Upper lobe of left lung (tissue), 4 donors: ENCODE measurements around the gene IVL.

Experiments used
- EP300 ChIP-seq, 4 donors: sonication (generic); formaldehyde crosslinking; IDR thresholded peaks; one replicate each; pipeline ENCODE4 v1.5.1; 2017; ENCODE audit warnings: antibody characterized with exemption in 4 of 4, control low read depth in 2 of 4
- TF ChIP-seq, protein P1 (sequence below), 6 experiments: fragments of 450-650 bp in 4 of 6; fragments of 200-600 bp in 2 of 6; sonication (generic) in 2 of 6; IDR thresholded peaks; one replicate each; pipeline ENCODE4 v1.5.1; 2016 to 2019; ENCODE audit warnings: antibody characterized with exemption in 6 of 6

DNA sequence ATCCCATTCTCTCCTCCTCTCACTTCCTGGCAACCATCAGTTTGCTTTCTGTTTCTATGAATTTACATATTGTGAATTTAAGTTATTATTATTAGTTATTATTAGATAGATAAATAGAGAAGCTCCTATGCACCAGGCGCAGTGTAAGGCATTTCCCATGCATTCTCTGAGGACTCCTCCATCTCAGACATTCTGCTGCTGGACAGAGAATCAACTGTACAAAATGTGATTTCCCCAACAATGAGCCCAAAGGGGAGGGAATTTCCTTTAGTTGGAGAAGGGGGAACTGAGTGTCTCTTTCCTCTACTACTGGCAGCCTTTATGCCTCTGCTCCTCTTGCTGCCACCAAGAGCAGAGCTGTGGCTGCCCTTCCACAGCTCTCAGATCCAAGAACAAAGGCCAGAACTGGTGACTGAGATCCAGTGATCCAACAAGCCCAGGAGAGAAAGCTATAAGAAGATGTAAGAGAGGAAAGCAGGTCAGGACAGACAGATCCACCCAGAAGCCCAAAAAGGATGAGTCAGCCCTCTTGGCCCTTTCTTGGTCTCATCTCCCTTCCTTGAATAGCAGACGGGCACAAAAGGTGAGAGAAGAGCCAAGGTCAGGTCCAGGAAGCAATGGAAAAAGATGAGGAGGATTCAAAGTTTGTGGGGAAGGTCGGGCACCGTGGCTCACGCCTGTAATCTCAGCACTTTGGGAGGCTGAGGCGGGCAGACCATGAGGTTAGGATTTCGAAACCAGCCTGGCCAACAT is 3.5 kb upstream of the IVL start:
- TF ChIP-seq, protein P1, sequence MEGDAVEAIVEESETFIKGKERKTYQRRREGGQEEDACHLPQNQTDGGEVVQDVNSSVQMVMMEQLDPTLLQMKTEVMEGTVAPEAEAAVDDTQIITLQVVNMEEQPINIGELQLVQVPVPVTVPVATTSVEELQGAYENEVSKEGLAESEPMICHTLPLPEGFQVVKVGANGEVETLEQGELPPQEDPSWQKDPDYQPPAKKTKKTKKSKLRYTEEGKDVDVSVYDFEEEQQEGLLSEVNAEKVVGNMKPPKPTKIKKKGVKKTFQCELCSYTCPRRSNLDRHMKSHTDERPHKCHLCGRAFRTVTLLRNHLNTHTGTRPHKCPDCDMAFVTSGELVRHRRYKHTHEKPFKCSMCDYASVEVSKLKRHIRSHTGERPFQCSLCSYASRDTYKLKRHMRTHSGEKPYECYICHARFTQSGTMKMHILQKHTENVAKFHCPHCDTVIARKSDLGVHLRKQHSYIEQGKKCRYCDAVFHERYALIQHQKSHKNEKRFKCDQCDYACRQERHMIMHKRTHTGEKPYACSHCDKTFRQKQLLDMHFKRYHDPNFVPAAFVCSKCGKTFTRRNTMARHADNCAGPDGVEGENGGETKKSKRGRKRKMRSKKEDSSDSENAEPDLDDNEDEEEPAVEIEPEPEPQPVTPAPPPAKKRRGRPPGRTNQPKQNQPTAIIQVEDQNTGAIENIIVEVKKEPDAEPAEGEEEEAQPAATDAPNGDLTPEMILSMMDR (IDR thresholded peaks at IDR 0.05) = no peak
- no peak for TF ChIP-seq EP300 (IDR thresholded peaks at IDR 0.05)
